GM23338 (cell line): ENCODE results near the gene PLOD2. TPM values are rescaled to one million over a fixed set of nuclear protein-coding genes. Genes with fewer than 3 reads are reported as not detected.

Source experiments
- ATAC-seq: fragments of 200-7000 bp; cut with Tn5 transposase; 3 replicates; pipeline ENCODE4 v1.9.1; 2020
- DNase-seq: peaks from one replicate; pipeline ENCODE4 v3.0.0-alpha.2; 2015; ENCODE audit warnings: low spot score
- H2AFZ ChIP-seq: fragments of 200-600 bp; sonication (generic); 2 replicates; pipeline ENCODE4 v1.8.0; 2016; ENCODE audit warnings: antibody characterized with exemption, mild to moderate bottlenecking, moderate library complexity
- H3F3A ChIP-seq: fragments of 200-600 bp; sonication (generic); replicated peaks from 2 replicates; pipeline ENCODE4 v1.8.0; 2017; ENCODE audit warnings: antibody characterized with exemption, mixed run types, low read depth
- H3K27ac ChIP-seq: fragments of 200-600 bp; sonication (generic); 2 replicates; pipeline ENCODE4 v1.6.1; 2016; ENCODE audit warnings: low read depth
- H3K27me3 ChIP-seq: fragments of 200-600 bp; sonication (generic); 2 replicates; pipeline ENCODE4 v1.8.0; 2016; ENCODE audit warnings: mild to moderate bottlenecking, mixed run types, moderate library complexity; ENCODE audit not compliant: insufficient read depth
- H3K36me3 ChIP-seq: fragments of 200-600 bp; sonication (generic); 2 replicates; pipeline ENCODE4 v1.8.0; 2016; ENCODE audit warnings: mild to moderate bottlenecking; ENCODE audit not compliant: insufficient read depth
- H3K4me1 ChIP-seq: fragments of 200-600 bp; sonication (generic); 2 replicates; pipeline ENCODE4 v1.8.0; 2016; ENCODE audit warnings: mild to moderate bottlenecking, moderate library complexity; ENCODE audit not compliant: insufficient read depth
- H3K4me2 ChIP-seq: fragments of 200-600 bp; sonication (generic); 2 replicates; pipeline ENCODE4 v1.7.1; 2017; ENCODE audit warnings: mixed run types
- H3K4me3 ChIP-seq: fragments of 200-600 bp; sonication (generic); 2 replicates; pipeline ENCODE4 v1.6.1; 2016; ENCODE audit warnings: mixed run types
- H3K79me2 ChIP-seq: fragments of 200-600 bp; sonication (generic); replicated peaks from 2 replicates; pipeline ENCODE4 v1.8.0; 2017; ENCODE audit warnings: mild to moderate bottlenecking; ENCODE audit not compliant: insufficient read depth
- H3K9me2 ChIP-seq: fragments of 200-600 bp; sonication (generic); 2 replicates; pipeline ENCODE4 v1.8.0; 2017; ENCODE audit not compliant: insufficient read depth
- H4K20me1 ChIP-seq: fragments of 200-600 bp; sonication (generic); replicated peaks from 2 replicates; pipeline ENCODE4 v1.8.0; 2017; ENCODE audit warnings: mild to moderate bottlenecking; ENCODE audit not compliant: insufficient read depth
- H3K27ac Mint-ChIP-seq: 2 replicates; pipeline ENCODE4 v1.8.0; 2020; ENCODE audit warnings: inconsistent platforms, mild to moderate bottlenecking, moderate library complexity, mixed read lengths
- H3K27me3 Mint-ChIP-seq: 3 replicates; pipeline ENCODE4 v1.8.0; 2022; ENCODE audit warnings: low read depth, mild to moderate bottlenecking, moderate library complexity, mixed read lengths, inconsistent platforms; ENCODE audit not compliant: insufficient read depth, poor library complexity
- H3K36me3 Mint-ChIP-seq: 3 replicates; pipeline ENCODE4 v1.8.0; 2021; ENCODE audit warnings: low read depth, mild to moderate bottlenecking, inconsistent platforms, moderate library complexity, mixed read lengths
- H3K4me1 Mint-ChIP-seq: 3 replicates; pipeline ENCODE4 v1.8.0; 2020; ENCODE audit warnings: mild to moderate bottlenecking, inconsistent platforms, mixed read lengths
- H3K4me3 Mint-ChIP-seq: 3 replicates; pipeline ENCODE4 v1.8.0; 2021; ENCODE audit warnings: moderate library complexity, mild to moderate bottlenecking, inconsistent platforms, mixed read lengths
- H3K9me3 Mint-ChIP-seq: 3 replicates; pipeline ENCODE4 v1.8.0; 2020; ENCODE audit warnings: moderate library complexity, mild to moderate bottlenecking, inconsistent platforms, mixed read lengths
- CREB1 ChIP-seq: fragments of 250-450 bp; sonication (Bioruptor Pico); IDR thresholded peaks from 2 replicates; pipeline ENCODE4 v1.5.0; 2020; ENCODE audit warnings: low read depth, mild to moderate bottlenecking, moderate library complexity
- CTCF ChIP-seq, 2 experiments: fragments of 200-600 bp in 1 of 2; sonication (generic) in 1 of 2; conservative IDR thresholded peaks; 2 replicates each; pipeline versions ENCODE4 v1.5.1 to v1.6.1; 2016 to 2017; ENCODE audit warnings: antibody characterized with exemption in 2 of 2, low read depth in 2 of 2, mild to moderate bottlenecking in 2 of 2, moderate library complexity in 1 of 2
- ETS1 ChIP-seq: IDR thresholded peaks from 2 replicates; pipeline ENCODE4 v1.6.1; 2016; ENCODE audit warnings: antibody characterized with exemption
- EZH2 ChIP-seq: fragments of 200-600 bp; sonication (generic); IDR thresholded peaks from one replicate; pipeline ENCODE4 v1.8.0; 2017; ENCODE audit warnings: antibody characterized with exemption, mild to moderate bottlenecking, low read depth; ENCODE audit not compliant: unreplicated experiment
- EZH2phosphoT487 ChIP-seq: fragments of 200-600 bp; sonication (generic); IDR thresholded peaks from one replicate; pipeline ENCODE4 v1.8.1; 2018; ENCODE audit warnings: antibody characterized with exemption; ENCODE audit not compliant: unreplicated experiment
- NANOG ChIP-seq: IDR thresholded peaks from 2 replicates; pipeline ENCODE4 v1.6.1; 2016; ENCODE audit warnings: antibody characterized with exemption, borderline replicate concordance
- POLR2AphosphoS5 ChIP-seq: IDR thresholded peaks from 2 replicates; pipeline ENCODE4 v1.6.1; 2016; ENCODE audit warnings: antibody characterized with exemption, low read depth
- REST ChIP-seq: IDR thresholded peaks from one replicate; pipeline ENCODE4 v1.6.1; 2018; ENCODE audit warnings: antibody characterized with exemption; ENCODE audit not compliant: unreplicated experiment
- STAT1 ChIP-seq: IDR thresholded peaks from one replicate; pipeline ENCODE4 v1.6.1; 2016; ENCODE audit warnings: antibody characterized with exemption; ENCODE audit not compliant: unreplicated experiment
- ZNF331 ChIP-seq: fragments of 250-450 bp; sonication (Bioruptor Pico); IDR thresholded peaks from 2 replicates; pipeline ENCODE4 v1.5.0; 2020; ENCODE audit warnings: low read depth, mild to moderate bottlenecking, moderate library complexity
- ZNF462 ChIP-seq: fragments of 250-450 bp; sonication (Bioruptor Pico); IDR thresholded peaks from 2 replicates; pipeline ENCODE4 v1.5.0; 2020; ENCODE audit warnings: mild to moderate bottlenecking, moderate library complexity
- polyA plus RNA-seq: library from polyadenylated mRNA; unstranded; fragments of >200 nt; fragmentation: Nextera tagmentation; extraction: Ambion mirVana; gene quantifications from 2 replicates; pipeline ENCODE4 v1.2.1, GENCODE V29; 2016
- total RNA-seq: library from RNA; depleted of rRNA; stranded (reverse); fragments of >200 nt; shearing (Covaris generic); gene quantifications from 2 replicates; pipeline ENCODE4 v1.2.3, GENCODE V29; 2014

PLOD2 gene
- total and polyA plus RNA-seq, 2 experiments from 2014 or later, result 26.7 to 30.5 TPM

GRCh38 chr3:146036281-146036680, 124.7 kb downstream of the PLOD2 start (continued):
- TF ChIP-seq EZH2phosphoT487 (no peak), CREB1 (CRISPR knock-in tag) (no peak), STAT1 (no peak)

GRCh38 chr3:146035366-146035765, 125.6 kb downstream of the PLOD2 start:
- no peaks in the 10 kb centered on the region for H3K27me3 Mint-ChIP-seq
- H3K27me3 ChIP-seq, result no peaks in the 10 kb centered on the region
- no peak overlapping the region for H3K4me3 ChIP-seq
- no peaks in the 10 kb centered on the region for H4K20me1 ChIP-seq
- no peak overlapping the region for H3K27ac Mint-ChIP-seq
- H3K4me3 Mint-ChIP-seq, result no peak overlapping the region
- H3K79me2 ChIP-seq, result no peaks in the 10 kb centered on the region
- peaks cover 2% of the 10 kb centered on the region; the same call in 2 of the 3 replicates for H3K36me3 Mint-ChIP-seq
- H3F3A ChIP-seq, result no peaks in the 10 kb centered on the region
- H3K4me1 Mint-ChIP-seq, result peaks cover 11% of the 10 kb centered on the region; the same call in 2 of the 3 replicates
- ATAC-seq, result no peak
- no peak overlapping the region for H2AFZ ChIP-seq
- H3K4me2 ChIP-seq, result no peak overlapping the region
- peaks cover 13% of the 10 kb centered on the region; the same call in 1 of the 2 replicates for H3K4me1 ChIP-seq
- peaks cover 5% of the 10 kb centered on the region; the same call in 1 of the 2 replicates for H3K9me2 ChIP-seq
- H3K9me3 Mint-ChIP-seq, result peaks cover 4% of the 10 kb centered on the region
- TF ChIP-seq ZNF331 (CRISPR knock-in tag) (no peak), ZNF462 (CRISPR knock-in tag) (no peak), ETS1 (no peak), NANOG (no peak), CTCF (conservative IDR thresholded peaks at IDR 0.05; ENCODE audit: low read depth in 2 of 2) (no peak), EZH2 (no peak), POLR2AphosphoS5 (no peak), REST (no peak), CREB1 (CRISPR knock-in tag) (no peak), EZH2phosphoT487 (no peak), STAT1 (no peak)
- no peaks in the 10 kb centered on the region for H3K36me3 ChIP-seq
- no peak overlapping the region for H3K27ac ChIP-seq
- no peak for DNase-seq
